ENCODE data around the gene MYT1.

MYT1 gene

GRCh38 chr20:64153861-64154589 is 10.2 kb upstream of the MYT1 start:
- DNase-seq (ENCODE audit: extremely low read depth in 1 of 2, low read depth in 1 of 2): no peak

- no peak for DNase-seq (ENCODE audit: extremely low read depth in 1 of 2, low read depth in 1 of 2)
Measured at GRCh38 chr20:64154590-64155257, 9.5 kb upstream of the MYT1 start.

- no peak for DNase-seq (ENCODE audit: extremely low read depth in 1 of 2, low read depth in 1 of 2)
Measured at GRCh38 chr20:64155258-64156135, 8.8 kb upstream of the MYT1 start.

GRCh38 chr20:64156136-64156885 is 7.9 kb upstream of the MYT1 start:
- no peak for DNase-seq (ENCODE audit: extremely low read depth in 1 of 2, low read depth in 1 of 2)

- no peak for DNase-seq (ENCODE audit: extremely low read depth in 1 of 2, low read depth in 1 of 2)
Measured at GRCh38 chr20:64156886-64157875, 7.1 kb upstream of the MYT1 start.

- DNase-seq (ENCODE audit: extremely low read depth in 1 of 2, low read depth in 1 of 2): no peak
Measured at GRCh38 chr20:64157878-64158277, 6.4 kb upstream of the MYT1 start.

GRCh38 chr20:64158346-64159285 is 5.6 kb upstream of the MYT1 start:
- no peak for DNase-seq (ENCODE audit: extremely low read depth in 1 of 2, low read depth in 1 of 2)

GRCh38 chr20:64159286-64159680 is 5.0 kb upstream of the MYT1 start:
- DNase-seq (ENCODE audit: extremely low read depth in 1 of 2, low read depth in 1 of 2): no peak

- DNase-seq (ENCODE audit: extremely low read depth in 1 of 2, low read depth in 1 of 2): no peak
Measured at GRCh38 chr20:64159711-64160110, 4.5 kb upstream of the MYT1 start.

- no peak for DNase-seq (ENCODE audit: extremely low read depth in 1 of 2, low read depth in 1 of 2)
Measured at GRCh38 chr20:64160118-64160517, 4.1 kb upstream of the MYT1 start.

GRCh38 chr20:64160526-64161355 is 3.5 kb upstream of the MYT1 start:
- DNase-seq (ENCODE audit: extremely low read depth in 1 of 2, low read depth in 1 of 2): no peak

GRCh38 chr20:64161356-64162238 is 2.7 kb upstream of the MYT1 start:
- DNase-seq (ENCODE audit: extremely low read depth in 1 of 2, low read depth in 1 of 2): no peak

GRCh38 chr20:64162239-64162910 is 1.9 kb upstream of the MYT1 start:
- DNase-seq (ENCODE audit: extremely low read depth in 1 of 2, low read depth in 1 of 2): no peak

- no peak for DNase-seq (ENCODE audit: extremely low read depth in 1 of 2, low read depth in 1 of 2)
Measured at GRCh38 chr20:64163776-64164122, 503 bp upstream of the MYT1 start.

GRCh38 chr20:64165866-64166600 is 1.8 kb downstream of the MYT1 start:
- no peak for DNase-seq (ENCODE audit: extremely low read depth in 1 of 2, low read depth in 1 of 2)

Measured in stimulated activated CD8-positive, alpha-beta memory T cell treated with anti-CD3 and anti-CD28 coated beads, Interleukin-7, amount 100 ng/mL, for 48 hours (primary cell).